Hematopoietic multipotent progenitor cell (in vitro differentiated cells): ENCODE measurements around the gene UGGT2. TPM values are rescaled to one million over a fixed set of nuclear protein-coding genes. Genes with fewer than 3 reads are reported as not detected.

Experiments
- small RNA-seq: library from RNA; depleted of rRNA; stranded (forward); fragments of <200 nt; gene quantifications from one replicate; pipeline ENCODE3, GENCODE V24; 2012
- total RNA-seq: library from RNA; depleted of rRNA; stranded (reverse); fragments of >200 nt; gene quantifications from one replicate; pipeline ENCODE4 v1.2.3, GENCODE V29; 2012

UGGT2 gene
- total RNA-seq, 1 donor = 6.5 TPM

Small RNAs within 50 kb of the gene (small RNA-seq; reads per million reads assigned to genes)
- not detected for gene HMGN1P24

Other genes starting within 250 kb of the UGGT2 start
- not detected for gene HS6ST3, start 36.7 kb upstream of the UGGT2 start, total RNA-seq